HepG2 (cell line): ENCODE measurements around the gene TLN1. TPM values are rescaled to one million over a fixed set of nuclear protein-coding genes. Genes with fewer than 3 reads are reported as not detected.
A peak's percentile ranks its signal among the peaks of the same experiment; 100 is the strongest.

Source experiments
- CEBPG ChIP-seq: IDR thresholded peaks from 2 replicates; pipeline ENCODE4 v1.6.1; 2016
- HMG20A ChIP-seq: IDR thresholded peaks from 2 replicates; pipeline ENCODE4 v1.6.1; 2016; ENCODE audit warnings: borderline replicate concordance
- HNRNPL ChIP-seq: fragments of 200-400 bp; formaldehyde crosslinking; IDR thresholded peaks from 2 replicates; pipeline ENCODE4 v1.6.1; 2017; ENCODE audit warnings: mild to moderate bottlenecking, low read depth, low read length
- HOXA9 ChIP-seq: sonication (generic); formaldehyde crosslinking; IDR thresholded peaks from 2 replicates; pipeline ENCODE4 v1.8.1; 2022; ENCODE audit warnings: missing genetic modification reagents, mild to moderate bottlenecking, moderate library complexity, borderline replicate concordance
- ISL2 ChIP-seq: sonication (generic); formaldehyde crosslinking; IDR thresholded peaks from 2 replicates; pipeline ENCODE4 v1.5.0; 2020; ENCODE audit warnings: missing genetic modification reagents
- MBD4 ChIP-seq: IDR thresholded peaks from 2 replicates; pipeline ENCODE4 v1.6.1; 2012; ENCODE audit warnings: low read length, inconsistent platforms, borderline replicate concordance
- NCOR1 ChIP-seq: fragments of 200-600 bp; sonication (generic); IDR thresholded peaks from 2 replicates; pipeline ENCODE4 v1.7.0; 2017; ENCODE audit warnings: antibody characterized with exemption, low read length, borderline replicate concordance
- NR2C2 ChIP-seq: sonication (generic); formaldehyde crosslinking; IDR thresholded peaks from 2 replicates; pipeline ENCODE4 v1.4.0; 2020; ENCODE audit warnings: missing genetic modification reagents, mild to moderate bottlenecking, moderate library complexity, borderline replicate concordance
- RCOR2 ChIP-seq: IDR thresholded peaks from 2 replicates; pipeline ENCODE4 v1.6.1; 2016; ENCODE audit warnings: missing biosample characterization, missing genetic modification reagents
- SAFB2 ChIP-seq: sonication (generic); formaldehyde crosslinking; IDR thresholded peaks from 2 replicates; pipeline ENCODE4 v1.5.1; 2020; ENCODE audit warnings: missing genetic modification reagents, low read depth, mild to moderate bottlenecking, borderline replicate concordance
- SALL2 ChIP-seq: sonication (generic); formaldehyde crosslinking; IDR thresholded peaks from 2 replicates; pipeline ENCODE4 v1.8.1; 2023; ENCODE audit warnings: mild to moderate bottlenecking, missing genetic modification reagents, inconsistent platforms
- SETDB1 ChIP-seq: sonication (generic); formaldehyde crosslinking; IDR thresholded peaks from 2 replicates; pipeline ENCODE4 v1.5.1; 2020; ENCODE audit warnings: missing genetic modification reagents, mild to moderate bottlenecking, borderline replicate concordance
- SIN3B ChIP-seq: fragments of 150-350 bp; IDR thresholded peaks from 2 replicates; pipeline ENCODE4 v1.6.1; 2014; ENCODE audit warnings: low read length
- SMC3 ChIP-seq: IDR thresholded peaks from 2 replicates; pipeline ENCODE4 v1.6.1; 2011; ENCODE audit warnings: low read length, improper control_type of control experiment
- TBX3 ChIP-seq: fragments of 450-650 bp; IDR thresholded peaks from 2 replicates; pipeline ENCODE4 v1.6.1; 2017; ENCODE audit warnings: antibody characterized with exemption, mild to moderate bottlenecking, inconsistent platforms, borderline replicate concordance
- ZBTB10 ChIP-seq: sonication (generic); formaldehyde crosslinking; IDR thresholded peaks from 2 replicates; pipeline ENCODE4 v1.4.0; 2020; ENCODE audit warnings: missing genetic modification reagents, borderline replicate concordance
- ZBTB33 ChIP-seq: sonication (generic); formaldehyde crosslinking; IDR thresholded peaks from 2 replicates; pipeline ENCODE4 v1.4.0; 2020; ENCODE audit warnings: missing genetic modification reagents
- ZFP36L1 ChIP-seq: sonication (generic); formaldehyde crosslinking; IDR thresholded peaks from 2 replicates; pipeline ENCODE4 v1.8.0; 2022; ENCODE audit warnings: mild to moderate bottlenecking, missing genetic modification reagents, moderate library complexity
- ZFP82 ChIP-seq: sonication (generic); formaldehyde crosslinking; IDR thresholded peaks from 2 replicates; pipeline ENCODE4 v1.5.1; 2020; ENCODE audit warnings: mild to moderate bottlenecking, missing genetic modification reagents, borderline replicate concordance
- ZNF20 ChIP-seq: sonication (generic); formaldehyde crosslinking; IDR thresholded peaks from 2 replicates; pipeline ENCODE4 v1.4.0; 2020; ENCODE audit warnings: mild to moderate bottlenecking, moderate library complexity, missing genetic modification reagents
- ZNF550 ChIP-seq: sonication (generic); formaldehyde crosslinking; IDR thresholded peaks from 2 replicates; pipeline ENCODE4 v1.4.0; 2020; ENCODE audit warnings: mild to moderate bottlenecking, missing genetic modification reagents, borderline replicate concordance
- ZNF567 ChIP-seq: sonication (generic); formaldehyde crosslinking; IDR thresholded peaks from 2 replicates; pipeline ENCODE4 v1.8.1; 2023; ENCODE audit warnings: mild to moderate bottlenecking, missing genetic modification reagents, borderline replicate concordance
- ZNF780A ChIP-seq: sonication (generic); formaldehyde crosslinking; IDR thresholded peaks from 2 replicates; pipeline ENCODE4 v1.8.0; 2022; ENCODE audit warnings: mild to moderate bottlenecking, missing genetic modification reagents, moderate library complexity
- polyA plus RNA-seq, 8 experiments: library from polyadenylated mRNA; depleted of rRNA in 3 of 8; stranded (reverse) in 7 of 8; unstranded in 1 of 8; fragments of >200 nt; fragmentation: Illumina TruSeq in 4 of 8; extraction: Trizol in 4 of 8; gene quantifications; 2 replicates each; pipeline versions ENCODE4 v1.2.1 to v1.2.3, GENCODE V29; 2011 to 2016; ENCODE audit warnings: low read depth in 4 of 8, missing spikeins in 1 of 8, mixed read lengths in 1 of 8; ENCODE audit not compliant: insufficient read depth in 1 of 8
- total RNA-seq, 5 experiments: library from RNA; depleted of rRNA; stranded (reverse); fragments of >200 nt; fragmentation: Illumina TruSeq; extraction: Trizol; gene quantifications; 2 replicates each; pipeline ENCODE4 v1.2.3, GENCODE V29; 2016; ENCODE audit warnings: low read depth in 1 of 5
- TF ChIP-seq, protein P1 (sequence below): sonication (generic); formaldehyde crosslinking; IDR thresholded peaks from 2 replicates; pipeline ENCODE4 v1.4.0; 2020; ENCODE audit warnings: missing genetic modification reagents

The TLN1 gene
- total and polyA plus RNA-seq, 2 of the 13 experiments (the other 11 are each of a cell fraction or from before 2014, with no cell fraction given): 35.2 to 51.8 TPM

- TF ChIP-seq ISL2 (CRISPR knock-in tag) (peak; percentile 64), SMC3 (no peak), ZNF567 (CRISPR knock-in tag) (no peak), SETDB1 (CRISPR knock-in tag) (no peak), ZFP82 (CRISPR knock-in tag) (0 out of 2 replicates have a peak, but pooled peaks have one; percentile 37), SALL2 (peak; percentile 68; the same call in 1 of the 2 replicates), ZNF550 (no peak), NCOR1 (no peak), NR2C2 (CRISPR knock-in tag) (peak; percentile 61), ZNF780A (CRISPR knock-in tag) (peak; percentile 98), ZBTB10 (no peak), ZFP36L1 (CRISPR knock-in tag) (peak; percentile 93; the same call in 1 of the 2 replicates), MBD4 (no peak), TBX3 (no peak), RCOR2 (CRISPR knock-in tag) (peak; percentile 47; the same call in 1 of the 2 replicates), SAFB2 (CRISPR knock-in tag) (peak; percentile 59; the same call in 1 of the 2 replicates), CEBPG (CRISPR knock-in tag) (peak; percentile 11; the same call in 1 of the 2 replicates), ZBTB33 (CRISPR knock-in tag) (peak; percentile 52; the same call in 1 of the 2 replicates), HNRNPL (peak; percentile 91), SIN3B (peak; percentile 76), HMG20A (no peak), ZNF20 (no peak), HOXA9 (CRISPR knock-in tag) (peak; percentile 97)
- TF ChIP-seq, protein P1, sequence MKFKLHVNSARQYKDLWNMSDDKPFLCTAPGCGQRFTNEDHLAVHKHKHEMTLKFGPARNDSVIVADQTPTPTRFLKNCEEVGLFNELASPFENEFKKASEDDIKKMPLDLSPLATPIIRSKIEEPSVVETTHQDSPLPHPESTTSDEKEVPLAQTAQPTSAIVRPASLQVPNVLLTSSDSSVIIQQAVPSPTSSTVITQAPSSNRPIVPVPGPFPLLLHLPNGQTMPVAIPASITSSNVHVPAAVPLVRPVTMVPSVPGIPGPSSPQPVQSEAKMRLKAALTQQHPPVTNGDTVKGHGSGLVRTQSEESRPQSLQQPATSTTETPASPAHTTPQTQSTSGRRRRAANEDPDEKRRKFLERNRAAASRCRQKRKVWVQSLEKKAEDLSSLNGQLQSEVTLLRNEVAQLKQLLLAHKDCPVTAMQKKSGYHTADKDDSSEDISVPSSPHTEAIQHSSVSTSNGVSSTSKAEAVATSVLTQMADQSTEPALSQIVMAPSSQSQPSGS (CRISPR knock-in tag): peak; percentile 52; the same call in 1 of the 2 replicates
Measured at GRCh38 chr9:35664531-35665470, 67.2 kb downstream of the TLN1 start, which contains the start of gene ARHGEF39 (continued).
